Mononuclear cell (primary cell): ENCODE results near the gene RELT. TPM values are rescaled to one million over a fixed set of nuclear protein-coding genes. Genes with fewer than 3 reads are reported as not detected.

ENCODE experiments used
- H3K27me3 ChIP-seq: 2 replicates; pipeline ENCODE4 v1.6.0; 2011; ENCODE audit warnings: low read length, control low read depth; ENCODE audit not compliant: insufficient read depth
- H3K4me1 ChIP-seq: 2 replicates; pipeline ENCODE4 v1.5.1; 2011; ENCODE audit warnings: mild to moderate bottlenecking, low read length, control low read depth; ENCODE audit not compliant: insufficient read depth
- H3K4me3 ChIP-seq: 2 replicates; pipeline ENCODE4 v1.5.1; 2011; ENCODE audit warnings: mild to moderate bottlenecking, low read length, moderate library complexity
- H3K9me3 ChIP-seq: 2 replicates; pipeline ENCODE4 v1.5.1; 2011; ENCODE audit warnings: low read depth, mild to moderate bottlenecking, control low read depth, low read length
- total RNA-seq: library from RNA; depleted of rRNA; stranded (reverse); fragments of >200 nt; gene quantifications from one replicate; pipeline ENCODE4 v1.2.3, GENCODE V29; 2012

RELT gene
- total RNA-seq, 1 donor: 64.0 TPM

- Histone ChIP-seq H3K4me3 (no peak overlapping the region), H3K27me3 (no peaks in the 10 kb centered on the region), H3K9me3 (no peaks in the 10 kb centered on the region), H3K4me1 (peaks cover 42% of the 10 kb centered on the region)
Observed at GRCh38 chr11:73411031-73411430, 34.8 kb downstream of the RELT start.

GRCh38 chr11:73412308-73412707 lies 36.1 kb downstream of the RELT start:
- Histone ChIP-seq H3K27me3 (no peaks in the 10 kb centered on the region), H3K4me1 (peaks cover 42% of the 10 kb centered on the region), H3K4me3 (no peak overlapping the region), H3K9me3 (no peaks in the 10 kb centered on the region)

GRCh38 chr11:73413256-73413655 lies 37.1 kb downstream of the RELT start:
- H3K27me3 ChIP-seq: no peaks in the 10 kb centered on the region
- no peaks in the 10 kb centered on the region for H3K9me3 ChIP-seq

DNA sequence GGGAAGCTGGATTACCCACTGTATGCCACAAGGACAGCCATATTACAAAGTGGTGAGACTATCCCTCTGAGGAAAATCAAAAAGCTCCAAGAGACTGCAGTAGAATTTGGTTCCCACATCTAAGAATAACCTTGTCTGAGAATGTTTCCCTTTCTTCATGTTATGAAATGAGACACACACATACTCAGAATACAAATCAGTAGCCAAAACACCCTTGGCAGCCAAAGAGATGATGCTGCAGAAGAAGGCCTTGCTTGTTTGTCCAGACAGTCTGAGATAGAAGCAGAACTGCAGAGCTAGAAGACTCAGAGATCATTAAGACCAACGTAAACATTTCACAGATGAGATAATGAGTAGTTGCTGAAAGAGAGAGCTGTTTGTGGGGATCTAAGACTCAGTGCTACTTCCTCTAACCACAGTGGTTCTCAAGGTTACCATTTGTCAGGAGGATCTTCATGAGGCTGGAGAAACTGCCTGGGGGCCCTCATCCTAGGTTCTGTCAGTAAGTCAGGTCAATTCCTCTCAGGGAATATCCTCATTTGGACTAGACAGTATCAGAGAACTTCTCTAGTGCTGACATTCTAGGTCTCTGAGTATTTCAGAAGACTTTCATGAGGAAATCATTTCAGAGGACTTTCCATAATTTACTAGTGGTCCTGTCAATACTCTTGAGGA lies 38.9 kb downstream of the RELT start:
- no peaks in the 10 kb centered on the region for H3K9me3 ChIP-seq
- no peak overlapping the region for H3K4me3 ChIP-seq
- H3K27me3 ChIP-seq: no peaks in the 10 kb centered on the region
- peaks cover 37% of the 10 kb centered on the region for H3K4me1 ChIP-seq

More at GRCh38 chr11:73413256-73413655, 37.1 kb downstream of the RELT start:
- peaks cover 42% of the 10 kb centered on the region for H3K4me1 ChIP-seq
- H3K4me3 ChIP-seq: no peak overlapping the region

- no peak overlapping the region for H3K4me3 ChIP-seq
- peaks cover 34% of the 10 kb centered on the region for H3K4me1 ChIP-seq
- H3K27me3 ChIP-seq: no peaks in the 10 kb centered on the region
- H3K9me3 ChIP-seq: no peaks in the 10 kb centered on the region
Observed at GRCh38 chr11:73415854-73416615, 39.8 kb downstream of the RELT start.

DNA sequence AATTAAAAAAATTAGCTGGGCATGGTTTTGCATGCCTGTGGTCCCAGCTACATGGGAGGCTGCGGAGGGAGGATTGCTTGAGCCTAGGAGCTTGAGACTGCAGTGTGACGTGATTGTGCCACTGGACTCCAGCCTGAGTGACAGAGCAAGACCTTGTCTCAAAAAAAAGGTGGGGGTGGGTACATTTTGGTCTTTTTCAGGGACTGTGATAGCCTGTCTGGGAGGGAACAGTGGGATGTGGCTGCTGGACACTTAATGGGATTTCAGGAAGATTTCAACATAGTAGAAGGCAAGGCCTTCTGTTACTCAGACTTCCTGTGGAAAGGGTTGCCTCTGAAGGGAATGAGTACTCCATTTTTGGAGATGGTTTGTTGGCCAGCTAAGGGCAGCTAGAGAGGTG lies 40.6 kb downstream of the RELT start:
- H3K27me3 ChIP-seq: no peaks in the 10 kb centered on the region

GRCh38 chr11:73420136-73420535 lies 43.9 kb downstream of the RELT start:
- Histone ChIP-seq H3K4me3 (no peak overlapping the region), H3K27me3 (no peaks in the 10 kb centered on the region), H3K4me1 (peaks cover 24% of the 10 kb centered on the region), H3K9me3 (no peaks in the 10 kb centered on the region)

More for the DNA sequence above, 40.6 kb downstream of the RELT start:
- H3K9me3 ChIP-seq: no peaks in the 10 kb centered on the region
- H3K4me3 ChIP-seq: no peak overlapping the region
- H3K4me1 ChIP-seq: peaks cover 34% of the 10 kb centered on the region

DNA sequence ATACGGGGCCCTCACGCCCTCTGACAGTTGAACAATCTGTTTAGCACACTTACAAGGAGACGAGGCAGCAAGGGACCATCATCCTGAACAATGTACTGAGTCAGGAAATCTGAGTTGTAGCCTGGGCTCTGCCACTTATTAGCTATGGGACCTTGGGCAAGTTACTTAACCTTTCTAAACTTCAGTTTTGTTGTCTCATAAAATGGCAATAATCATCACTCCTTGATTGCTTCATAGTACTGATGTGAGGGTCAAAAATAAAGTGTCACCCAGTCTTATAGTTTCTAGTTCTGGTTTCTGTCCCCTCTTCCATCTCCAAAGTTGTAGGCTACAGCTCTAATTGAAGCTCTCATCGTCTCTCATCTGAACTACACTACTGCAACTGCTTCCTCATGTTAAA lies 46.7 kb downstream of the RELT start:
- Histone ChIP-seq H3K4me3 (no peak overlapping the region), H3K27me3 (no peaks in the 10 kb centered on the region), H3K4me1 (peaks cover 34% of the 10 kb centered on the region), H3K9me3 (no peaks in the 10 kb centered on the region)

DNA sequence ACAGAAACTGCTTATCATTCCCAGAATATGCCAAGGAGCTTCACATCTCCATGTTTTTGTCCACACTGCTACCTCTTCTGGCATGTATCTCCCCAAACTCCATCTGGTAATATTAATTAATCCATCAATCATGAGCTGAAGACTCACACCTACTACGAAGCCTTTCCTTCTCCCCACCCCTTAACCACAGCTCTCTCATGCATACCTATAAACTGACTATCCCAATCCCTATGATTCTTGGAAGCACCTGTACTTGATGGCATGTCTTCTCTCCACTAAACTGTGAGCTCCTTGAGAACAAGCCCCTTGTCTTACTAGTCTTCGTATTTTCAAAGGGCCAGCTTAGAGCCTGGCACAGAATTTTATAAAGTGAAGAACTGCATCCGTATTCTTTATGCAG lies 47.3 kb downstream of the RELT start:
- Histone ChIP-seq H3K4me3 (no peak overlapping the region), H3K4me1 (peaks cover 34% of the 10 kb centered on the region), H3K9me3 (no peaks in the 10 kb centered on the region), H3K27me3 (no peaks in the 10 kb centered on the region)

GRCh38 chr11:73425108-73425507 lies 48.9 kb downstream of the RELT start:
- Histone ChIP-seq H3K27me3 (no peaks in the 10 kb centered on the region), H3K4me3 (no peak overlapping the region), H3K4me1 (peaks cover 34% of the 10 kb centered on the region), H3K9me3 (no peaks in the 10 kb centered on the region)

DNA sequence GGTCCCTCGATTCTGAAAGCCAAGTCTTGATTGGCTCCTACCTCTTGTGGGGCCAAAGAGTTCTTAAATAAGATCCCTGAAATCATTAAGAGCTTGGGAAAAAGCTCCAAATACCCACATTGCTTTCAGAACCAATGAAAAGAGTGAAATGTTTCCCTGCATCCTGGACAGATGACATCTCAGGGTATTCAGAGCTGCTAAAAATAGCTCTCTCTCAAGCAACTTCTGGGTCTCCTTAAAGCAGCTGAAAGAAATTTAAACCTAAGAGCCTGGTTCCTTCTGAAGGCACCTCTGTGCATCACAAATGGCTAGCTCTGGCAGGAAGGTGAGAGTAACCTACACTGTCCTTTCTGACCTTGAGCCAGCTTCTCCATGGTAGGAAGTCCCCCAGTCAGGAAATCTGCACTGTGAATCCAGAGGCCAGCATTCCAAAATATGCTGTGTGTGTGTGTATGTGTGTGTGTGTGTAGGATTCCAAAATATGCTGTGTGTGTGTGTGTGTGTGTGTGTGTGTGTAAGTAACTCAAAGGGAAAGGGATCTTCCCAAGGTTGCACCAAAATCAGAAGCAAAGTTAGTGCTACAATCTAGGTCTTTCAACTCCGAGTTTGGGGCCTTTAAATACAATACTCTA lies 50.1 kb downstream of the RELT start:
- Histone ChIP-seq H3K27me3 (no peaks in the 10 kb centered on the region), H3K4me1 (peaks cover 34% of the 10 kb centered on the region), H3K9me3 (no peaks in the 10 kb centered on the region), H3K4me3 (no peak overlapping the region)

DNA sequence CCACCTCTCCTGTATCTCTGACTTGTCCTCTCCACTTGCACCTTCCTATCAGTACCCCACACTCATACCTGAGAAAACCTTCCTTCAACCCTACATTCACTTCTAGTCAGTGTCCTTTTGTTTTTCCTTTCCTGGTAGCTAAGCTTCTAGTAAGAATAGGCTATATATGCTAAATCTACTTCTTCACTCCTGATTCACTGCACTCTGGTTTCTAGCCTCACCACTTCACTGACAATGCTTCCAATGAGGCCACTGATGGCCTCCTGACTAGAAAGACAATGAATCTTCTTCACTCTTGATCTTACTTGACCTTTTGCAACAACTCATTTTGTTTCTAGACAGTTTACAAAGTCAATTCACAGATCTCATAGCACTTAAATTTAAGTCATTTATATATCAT lies 52.0 kb downstream of the RELT start:
- H3K9me3 ChIP-seq: no peaks in the 10 kb centered on the region
- no peaks in the 10 kb centered on the region for H3K27me3 ChIP-seq
- H3K4me3 ChIP-seq: no peak overlapping the region
- peaks cover 31% of the 10 kb centered on the region for H3K4me1 ChIP-seq

GRCh38 chr11:73428699-73429098 lies 52.5 kb downstream of the RELT start:
- no peaks in the 10 kb centered on the region for H3K27me3 ChIP-seq
- H3K9me3 ChIP-seq: no peaks in the 10 kb centered on the region
- H3K4me1 ChIP-seq: peaks cover 27% of the 10 kb centered on the region
- no peak overlapping the region for H3K4me3 ChIP-seq

GRCh38 chr11:73429121-73429750 lies 53.0 kb downstream of the RELT start:
- no peaks in the 10 kb centered on the region for H3K9me3 ChIP-seq
- H3K4me1 ChIP-seq: peaks cover 23% of the 10 kb centered on the region
- H3K27me3 ChIP-seq: no peaks in the 10 kb centered on the region
- H3K4me3 ChIP-seq: no peak overlapping the region

GRCh38 chr11:73430326-73430725 lies 54.1 kb downstream of the RELT start:
- Histone ChIP-seq H3K9me3 (no peaks in the 10 kb centered on the region), H3K27me3 (no peaks in the 10 kb centered on the region), H3K4me1 (peaks cover 12% of the 10 kb centered on the region), H3K4me3 (no peak overlapping the region)
